Astrocyte (in vitro differentiated cells and primary cell): Measurements from ENCODE around the gene LGR6. TPM values are rescaled to one million over a fixed set of nuclear protein-coding genes. Genes with fewer than 3 reads are reported as not detected.
A peak's percentile ranks its signal among the peaks of the same experiment; 100 is the strongest.

Experiments
- DNase-seq: peaks from one replicate; pipeline ENCODE4 v3.0.0-alpha.2; 2010; ENCODE audit warnings: low read depth
- FAIRE-seq: peaks from 2 replicates; lab custom pipeline; 2011; peaks lifted over from hg19 to GRCh38; lab: Jason Lieb, UNC
- H2AFZ ChIP-seq: 2 replicates; pipeline ENCODE4 v1.6.0; 2012; ENCODE audit warnings: low read depth, low read length, inconsistent platforms
- H3K27ac ChIP-seq: 2 replicates; pipeline ENCODE4 v1.5.1; 2011; ENCODE audit warnings: low read depth, low read length, inconsistent platforms
- H3K27me3 ChIP-seq: 2 replicates; pipeline ENCODE4 v1.6.0; 2011; ENCODE audit warnings: low read length, inconsistent platforms; ENCODE audit not compliant: insufficient read depth
- H3K36me3 ChIP-seq: 2 replicates; pipeline ENCODE4 v1.5.1; 2011; ENCODE audit warnings: low read length, inconsistent platforms; ENCODE audit not compliant: insufficient read depth
- H3K4me1 ChIP-seq: 2 replicates; pipeline ENCODE4 v1.5.1; 2011; ENCODE audit warnings: low read length, inconsistent platforms; ENCODE audit not compliant: insufficient read depth
- H3K4me2 ChIP-seq: 2 replicates; pipeline ENCODE4 v1.6.0; 2012; ENCODE audit warnings: low read length, inconsistent platforms
- H3K4me3 ChIP-seq: 2 replicates; pipeline ENCODE4 v1.5.1; 2011; ENCODE audit warnings: low read depth, mild to moderate bottlenecking, low read length, inconsistent platforms; ENCODE audit not compliant: insufficient read depth
- H3K79me2 ChIP-seq: 2 replicates; pipeline ENCODE4 v1.6.0; 2012; ENCODE audit warnings: mild to moderate bottlenecking, low read length, inconsistent platforms; ENCODE audit not compliant: insufficient read depth
- H3K9ac ChIP-seq: 2 replicates; pipeline ENCODE4 v1.6.0; 2012; ENCODE audit warnings: mild to moderate bottlenecking, low read length, inconsistent platforms
- H3K9me3 ChIP-seq: 2 replicates; pipeline ENCODE4 v1.5.1; 2012; ENCODE audit warnings: low read depth, mild to moderate bottlenecking, low read length, inconsistent platforms; ENCODE audit not compliant: insufficient read depth
- H4K20me1 ChIP-seq: 2 replicates; pipeline ENCODE4 v1.6.0; 2012; ENCODE audit warnings: low read length, inconsistent platforms; ENCODE audit not compliant: insufficient read depth
- H3K27ac Mint-ChIP-seq: one replicate; pipeline ENCODE4 v1.8.0; 2021; ENCODE audit warnings: mild to moderate bottlenecking, mixed read lengths; ENCODE audit not compliant: unreplicated experiment
- H3K27me3 Mint-ChIP-seq: one replicate; pipeline ENCODE4 v1.8.0; 2021; ENCODE audit warnings: low read depth, mixed read lengths; ENCODE audit not compliant: unreplicated experiment
- H3K36me3 Mint-ChIP-seq: one replicate; pipeline ENCODE4 v1.8.0; 2021; ENCODE audit warnings: low read depth, mixed read lengths; ENCODE audit not compliant: unreplicated experiment
- H3K4me1 Mint-ChIP-seq: one replicate; pipeline ENCODE4 v1.8.0; 2021; ENCODE audit warnings: low read depth, mixed read lengths; ENCODE audit not compliant: unreplicated experiment
- H3K4me3 Mint-ChIP-seq: one replicate; pipeline ENCODE4 v1.8.0; 2021; ENCODE audit warnings: mild to moderate bottlenecking, moderate library complexity, mixed read lengths; ENCODE audit not compliant: unreplicated experiment
- H3K9me3 Mint-ChIP-seq: one replicate; pipeline ENCODE4 v1.8.0; 2021; ENCODE audit warnings: mild to moderate bottlenecking, mixed read lengths; ENCODE audit not compliant: unreplicated experiment
- CTCF ChIP-seq: IDR thresholded peaks from 2 replicates; pipeline ENCODE4 v1.5.1; 2011; ENCODE audit warnings: low read depth, mild to moderate bottlenecking, inconsistent platforms, low read length, moderate library complexity; ENCODE audit not compliant: insufficient read depth
- EZH2 ChIP-seq: IDR thresholded peaks from 2 replicates; pipeline ENCODE4 v1.6.1; 2012; ENCODE audit warnings: mild to moderate bottlenecking, low read length, inconsistent platforms; ENCODE audit not compliant: insufficient read depth
- total RNA-seq: library from RNA; stranded (reverse); gene quantifications from 2 replicates; pipeline ENCODE4 v1.2.1, GENCODE V29; 2021

Gene LGR6
- total RNA-seq, 1 donor from 2014 or later, result 0.27 TPM

DNA sequence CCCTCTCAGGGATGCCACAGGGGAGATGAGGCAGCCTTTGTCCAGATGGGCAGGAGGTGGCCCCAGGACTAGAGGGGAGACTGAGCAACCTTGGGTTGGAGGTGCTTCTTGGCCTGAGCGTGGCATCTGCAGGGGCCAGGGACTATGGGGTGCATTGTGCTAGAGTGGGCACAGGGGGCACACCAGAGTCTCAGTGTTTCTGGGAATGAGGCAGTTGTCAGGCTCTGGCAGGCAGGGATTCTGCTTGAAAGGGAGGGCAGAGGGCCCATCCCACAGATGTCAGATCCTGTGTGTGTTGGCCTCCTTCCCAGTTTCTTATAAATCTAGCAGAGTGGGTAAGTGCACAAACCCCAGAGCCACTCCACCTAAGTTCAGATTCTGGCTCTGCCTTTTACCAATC, 13.7 kb downstream of the LGR6 start:
- no peak for FAIRE-seq

GRCh38 chr1:202208351-202208857, 14.8 kb downstream of the LGR6 start:
- no peak for FAIRE-seq
- peaks cover 1% of the 10 kb centered on the region for H3K36me3 Mint-ChIP-seq
- H3K4me1 Mint-ChIP-seq, result no peaks in the 10 kb centered on the region
- no peak for TF ChIP-seq EZH2
- no peak for TF ChIP-seq CTCF
- Histone ChIP-seq H3K4me1 (peaks cover 4% of the 10 kb centered on the region), H2AFZ (no peak overlapping the region), H3K9me3 (no peaks in the 10 kb centered on the region), H3K9ac (no peak overlapping the region), H3K4me3 (no peak overlapping the region), H4K20me1 (no peaks in the 10 kb centered on the region), H3K27ac (no peak overlapping the region), H3K79me2 (no peaks in the 10 kb centered on the region), H3K27me3 (peaks cover 20% of the 10 kb centered on the region), H3K36me3 (no peaks in the 10 kb centered on the region), H3K4me2 (no peak overlapping the region)
- H3K9me3 Mint-ChIP-seq, result no peaks in the 10 kb centered on the region
- DNase-seq, result no peak
- no peak overlapping the region for H3K27ac Mint-ChIP-seq
- no peak overlapping the region for H3K4me3 Mint-ChIP-seq
- H3K27me3 Mint-ChIP-seq, result peaks cover 32% of the 10 kb centered on the region

More for the DNA sequence above, 13.7 kb downstream of the LGR6 start:
- Mint-ChIP-seq H3K4me1 (no peaks in the 10 kb centered on the region), H3K36me3 (peaks cover 1% of the 10 kb centered on the region), H3K4me3 (no peak overlapping the region), H3K27ac (no peak overlapping the region), H3K27me3 (peaks cover 21% of the 10 kb centered on the region), H3K9me3 (no peaks in the 10 kb centered on the region)
- Histone ChIP-seq H4K20me1 (no peaks in the 10 kb centered on the region), H3K27me3 (peaks cover 9% of the 10 kb centered on the region), H3K9me3 (no peaks in the 10 kb centered on the region), H3K4me2 (no peak overlapping the region), H3K4me3 (no peak overlapping the region), H3K79me2 (no peaks in the 10 kb centered on the region), H3K9ac (no peak overlapping the region), H2AFZ (no peak overlapping the region), H3K4me1 (peaks cover 4% of the 10 kb centered on the region), H3K27ac (no peak overlapping the region), H3K36me3 (no peaks in the 10 kb centered on the region)
- DNase-seq, result peak; percentile 68
- no peak for TF ChIP-seq CTCF
- no peak for TF ChIP-seq EZH2

DNA sequence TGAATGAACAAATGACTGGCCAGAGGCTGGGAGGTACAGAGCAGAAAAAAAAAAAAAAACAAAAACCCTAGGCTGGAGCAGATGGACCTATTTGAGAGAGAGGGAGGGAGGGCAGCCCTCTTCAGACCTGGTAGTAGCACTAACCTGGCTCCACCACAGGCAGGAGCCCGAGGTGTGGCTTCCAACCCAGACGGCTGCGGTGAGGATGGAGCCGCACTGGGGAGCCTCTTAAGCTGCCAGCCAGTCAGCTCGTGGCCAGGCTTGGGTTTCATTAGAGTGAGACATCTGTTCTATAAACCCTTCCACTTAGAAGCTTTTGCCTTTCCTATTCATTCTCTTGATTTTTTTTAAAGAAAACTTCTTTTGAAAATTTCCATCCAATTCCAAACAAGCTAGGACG, 16.8 kb downstream of the LGR6 start:
- peak; percentile 33 for DNase-seq

More for the DNA sequence above, 16.8 kb downstream of the LGR6 start:
- peaks cover 44% of the 10 kb centered on the region for H3K27me3 Mint-ChIP-seq
- Histone ChIP-seq H3K9ac (no peak overlapping the region), H4K20me1 (no peaks in the 10 kb centered on the region), H3K36me3 (no peaks in the 10 kb centered on the region), H2AFZ (no peak overlapping the region), H3K27me3 (peaks cover 35% of the 10 kb centered on the region), H3K79me2 (no peaks in the 10 kb centered on the region), H3K27ac (no peak overlapping the region), H3K4me2 (no peak overlapping the region), H3K4me1 (peaks cover 4% of the 10 kb centered on the region), H3K4me3 (no peak overlapping the region), H3K9me3 (no peaks in the 10 kb centered on the region)
- no peaks in the 10 kb centered on the region for H3K4me1 Mint-ChIP-seq
- H3K27ac Mint-ChIP-seq, result no peak overlapping the region
- no peak overlapping the region for H3K4me3 Mint-ChIP-seq
- FAIRE-seq, result no peak
- H3K9me3 Mint-ChIP-seq, result no peaks in the 10 kb centered on the region
- H3K36me3 Mint-ChIP-seq, result peaks cover 1% of the 10 kb centered on the region
- no peak for TF ChIP-seq CTCF
- TF ChIP-seq EZH2, result no peak
